SKM-1 (cell line): ENCODE data around the gene IFI35.
"Not testable (repeated sequence)": the region's sequence is repeated elsewhere in the genome, so short reads cannot be mapped to it uniquely, and the experiment has no call there.

ENCODE experiments used
- DNase-seq: peaks from one replicate; lab custom pipeline; 2025; ENCODE audit not compliant: unreplicated experiment; lab: John Stamatoyannopoulos, UW

IFI35 gene

DNA sequence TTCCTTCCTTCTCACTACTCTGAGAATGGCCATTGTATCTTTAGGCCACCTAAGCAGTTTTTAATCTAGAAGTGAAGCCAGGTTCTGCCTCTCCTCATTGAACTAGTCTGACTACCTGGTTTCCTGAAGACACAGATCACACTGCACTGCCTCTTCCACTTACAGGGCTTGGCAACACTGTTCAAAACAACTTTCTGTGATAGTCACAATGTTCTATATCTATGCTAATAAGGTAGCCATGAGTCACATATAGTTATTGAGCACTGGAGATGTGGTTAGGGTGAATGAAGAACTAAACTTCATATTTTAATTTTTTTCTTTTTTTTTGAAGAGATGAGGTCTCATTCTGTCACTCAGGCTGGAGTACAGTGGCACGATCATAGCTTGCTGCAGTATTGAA is 45.4 kb downstream of the IFI35 start:
- DNase-seq = no peak

- DNase-seq = not testable (repeated sequence)
These were observed 46.4 kb downstream of the IFI35 start for GRCh38 chr17:43053008-43053407.

DNA sequence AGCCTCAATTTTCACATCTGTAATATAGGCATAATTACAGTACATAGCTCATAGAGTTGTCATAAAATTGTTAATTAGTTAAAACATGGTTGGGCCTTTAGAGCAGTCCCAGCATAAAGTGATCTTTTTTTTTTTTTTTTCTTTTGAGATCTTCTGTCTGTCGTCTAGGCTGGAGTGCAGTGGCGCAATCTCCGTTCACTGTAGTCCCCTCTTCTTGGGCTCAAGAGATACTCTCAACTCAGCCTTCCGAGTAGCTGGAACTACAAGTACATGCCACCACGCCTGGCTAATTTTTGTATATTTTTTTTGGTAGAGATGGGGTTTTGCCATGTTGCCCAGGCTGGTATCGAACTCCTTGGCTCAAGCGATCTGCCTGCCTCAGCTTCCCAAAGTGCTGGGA is 49.5 kb downstream of the IFI35 start:
- no peak for DNase-seq

GRCh38 chr17:43062984-43063638 is 56.5 kb downstream of the IFI35 start:
- no peak for DNase-seq
